Measurements from ENCODE around the gene GNL2. TPM values are rescaled to one million over a fixed set of nuclear protein-coding genes. Genes with fewer than 3 reads are reported as not detected.

The GNL2 gene
- total RNA-seq, 4 donors from 2014 or later: 25.1 to 58.2 (median 34.2) TPM

GRCh38 chr1:37614105-37614504 is 18.4 kb upstream of the GNL2 start:
- intact Hi-C loops (cut with DNase I; ENCODE audit: low total_unique reads): no loop called here
- H3K4me3 ChIP-seq (ENCODE audit: low read depth, poor library complexity, severe bottlenecking): no peak overlapping the region
- DNase-seq (ENCODE audit: low spot score in 2 of 2): no peak
- TF ChIP-seq POLR2A (IDR thresholded peaks at IDR 0.05): no peak
- no peak for TF ChIP-seq CTCF (IDR thresholded peaks at IDR 0.05)
- WGBS, 2 donors: 87 to 96% methylated on average over 3 to 5 of the region's 5 CpGs

- no peak for TF ChIP-seq POLR2A (IDR thresholded peaks at IDR 0.05)
- no peak for TF ChIP-seq CTCF (IDR thresholded peaks at IDR 0.05)
- WGBS, 2 donors: 67 to 74% methylated on average over 4 of the region's 4 CpGs
- intact Hi-C loops (cut with DNase I; ENCODE audit: low total_unique reads): no loop called here
- H3K4me3 ChIP-seq (ENCODE audit: low read depth, poor library complexity, severe bottlenecking): no peak overlapping the region
- DNase-seq (ENCODE audit: low spot score in 2 of 2): no peak
Observed at GRCh38 chr1:37612186-37612585, 16.4 kb upstream of the GNL2 start.

- WGBS, 2 donors: 71 to 78% methylated on average over 2 of the region's 2 CpGs
- TF ChIP-seq CTCF (IDR thresholded peaks at IDR 0.05) (no peak), POLR2A (IDR thresholded peaks at IDR 0.05) (no peak)
- no peak overlapping the region for H3K4me3 ChIP-seq (ENCODE audit: low read depth, poor library complexity, severe bottlenecking)
- DNase-seq (ENCODE audit: low spot score in 2 of 2): no peak
- intact Hi-C loops (cut with DNase I; ENCODE audit: low total_unique reads): loop anchor here (10.0 kb wide), 1 partner anchor 65 kb away; no protein-coding TSS in a partner anchor
Observed at GRCh38 chr1:37609994-37610393, 14.3 kb upstream of the GNL2 start.

- DNase-seq (ENCODE audit: low spot score in 2 of 2): no peak
- 43 to 48% methylated on average over 2 of the region's 2 CpGs for WGBS, 2 donors
- H3K4me3 ChIP-seq (ENCODE audit: low read depth, poor library complexity, severe bottlenecking): no peak overlapping the region
- intact Hi-C loops (cut with DNase I; ENCODE audit: low total_unique reads): loop anchor here (10.0 kb wide), 1 partner anchor 66 kb away; no protein-coding TSS in a partner anchor
- TF ChIP-seq POLR2A (IDR thresholded peaks at IDR 0.05) (no peak), CTCF (IDR thresholded peaks at IDR 0.05) (no peak)
Observed at GRCh38 chr1:37609002-37609401, 13.3 kb upstream of the GNL2 start.

- WGBS, 2 donors: 61 to 70% methylated on average over 15 of the region's 15 CpGs
- TF ChIP-seq POLR2A (IDR thresholded peaks at IDR 0.05) (no peak), CTCF (IDR thresholded peaks at IDR 0.05) (no peak)
- no peak overlapping the region for H3K4me3 ChIP-seq (ENCODE audit: low read depth, poor library complexity, severe bottlenecking)
- intact Hi-C loops (cut with DNase I; ENCODE audit: low total_unique reads): loop anchor here (10.0 kb wide), 1 partner anchor 68 kb away; no protein-coding TSS in a partner anchor
- peak in 1 of 2 donors; percentile 80 for DNase-seq (ENCODE audit: low spot score in 2 of 2)
Observed at GRCh38 chr1:37606481-37607263, 10.9 kb upstream of the GNL2 start.
